Activated CD4-positive, alpha-beta T cell treated with anti-CD3 and anti-CD28 coated beads, Interleukin-2, amount 50 U/mL, for 24 hours (primary cell): Measurements from ENCODE around the gene AK4.

Experiments
- DNase-seq, 2 donors: peaks; one replicate each; pipeline ENCODE4 v3.0.0-alpha.2; 2020; ENCODE audit warnings: low read depth in 1 of 2, low spot score in 1 of 2

The AK4 gene

GRCh38 chr1:65175171-65176055, 27.4 kb downstream of the AK4 start:
- DNase-seq = no peak

- no peak for DNase-seq
Measured at GRCh38 chr1:65176056-65176450, 28.1 kb downstream of the AK4 start.

- no peak for DNase-seq
Measured at GRCh38 chr1:65176591-65176990, 28.6 kb downstream of the AK4 start.

GRCh38 chr1:65177457-65177856, 29.5 kb downstream of the AK4 start:
- no peak for DNase-seq

GRCh38 chr1:65178235-65178634, 30.2 kb downstream of the AK4 start:
- DNase-seq = no peak

GRCh38 chr1:65179148-65179547, 31.1 kb downstream of the AK4 start:
- no peak for DNase-seq

- DNase-seq = no peak
Measured at GRCh38 chr1:65180977-65181376, 33.0 kb downstream of the AK4 start.

- DNase-seq = no peak
Measured at GRCh38 chr1:65182658-65183268, 34.8 kb downstream of the AK4 start.

- DNase-seq = no peak
Measured at GRCh38 chr1:65189576-65190115, 41.6 kb downstream of the AK4 start.

GRCh38 chr1:65190229-65190628, 42.2 kb downstream of the AK4 start:
- no peak for DNase-seq

GRCh38 chr1:65193129-65193695, 45.2 kb downstream of the AK4 start:
- DNase-seq = no peak

- no peak for DNase-seq
Measured at GRCh38 chr1:65195495-65196417, 47.8 kb downstream of the AK4 start.

- no peak for DNase-seq
Measured at GRCh38 chr1:65196926-65197325, 48.9 kb downstream of the AK4 start.

- no peak for DNase-seq
Measured at GRCh38 chr1:65197636-65198035, 49.6 kb downstream of the AK4 start.

- DNase-seq = no peak
Measured at GRCh38 chr1:65198096-65198495, 50.1 kb downstream of the AK4 start.

- no peak for DNase-seq
Measured at GRCh38 chr1:65200411-65200810, 52.4 kb downstream of the AK4 start.

GRCh38 chr1:65206836-65207235, 58.8 kb downstream of the AK4 start:
- no peak for DNase-seq

- DNase-seq = no peak
Measured at GRCh38 chr1:65207317-65207716, 59.3 kb downstream of the AK4 start.

- DNase-seq = no peak
Measured at GRCh38 chr1:65208563-65208973, 60.6 kb downstream of the AK4 start.

GRCh38 chr1:65209005-65209885, 61.2 kb downstream of the AK4 start:
- DNase-seq = no peak
